Measurements from ENCODE around the gene IL36RN. TPM values are rescaled to one million over a fixed set of nuclear protein-coding genes. Genes with fewer than 3 reads are reported as not detected.

IL36RN gene
- total RNA-seq, 4 donors from 2014 or later = not detected

GRCh38 chr2:113028112-113028511, 30.9 kb upstream of the IL36RN start:
- no peaks in the 10 kb centered on the region for H3K27me3 ChIP-seq
- in situ Hi-C loops (cut with MboI; ENCODE audit: low sequenced_read_pairs in 4 of 4) = no loop called here

GRCh38 chr2:113032737-113033136, 26.3 kb upstream of the IL36RN start:
- DNase-seq = no peak
- intact Hi-C loops (cut with DNase I; ENCODE audit: low total_unique reads) (no loop called here), in situ Hi-C loops (cut with MboI; ENCODE audit: low sequenced_read_pairs in 4 of 4) (no loop called here)
- Histone ChIP-seq H3K4me1 (no peaks in the 10 kb centered on the region), H3K27me3 (no peaks in the 10 kb centered on the region), H3K4me3 (no peak overlapping the region), H3K9me3 (no peaks in the 10 kb centered on the region), H3K27ac (no peak overlapping the region), H3K36me3 (no peaks in the 10 kb centered on the region)
- TF ChIP-seq CTCF (IDR thresholded peaks at IDR 0.05 in 4 of 5, conservative IDR thresholded peaks at IDR 0.05 in 1 of 5) = no peak
- TF ChIP-seq POLR2A (IDR thresholded peaks at IDR 0.05) = no peak
- no peak for ATAC-seq

More at GRCh38 chr2:113028112-113028511, 30.9 kb upstream of the IL36RN start:
- H3K4me1 ChIP-seq = no peaks in the 10 kb centered on the region
- no peak for DNase-seq
- intact Hi-C loops (cut with DNase I; ENCODE audit: low total_unique reads) = no loop called here
- no peak for ATAC-seq
- H3K36me3 ChIP-seq = no peaks in the 10 kb centered on the region
- H3K4me3 ChIP-seq = no peak overlapping the region
- no peaks in the 10 kb centered on the region for H3K9me3 ChIP-seq
- H3K27ac ChIP-seq = no peak overlapping the region
- no peak for TF ChIP-seq POLR2A (IDR thresholded peaks at IDR 0.05)
- TF ChIP-seq CTCF (IDR thresholded peaks at IDR 0.05 in 4 of 5, conservative IDR thresholded peaks at IDR 0.05 in 1 of 5) = no peak

GRCh38 chr2:113034016-113034415, 25.0 kb upstream of the IL36RN start:
- no peaks in the 10 kb centered on the region for H3K9me3 ChIP-seq
- no peaks in the 10 kb centered on the region for H3K4me1 ChIP-seq
- intact Hi-C loops (cut with DNase I; ENCODE audit: low total_unique reads) = no loop called here
- TF ChIP-seq CTCF (IDR thresholded peaks at IDR 0.05 in 4 of 5, conservative IDR thresholded peaks at IDR 0.05 in 1 of 5) = no peak
- no peak for TF ChIP-seq POLR2A (IDR thresholded peaks at IDR 0.05)
- in situ Hi-C loops (cut with MboI; ENCODE audit: low sequenced_read_pairs in 4 of 4) = no loop called here
- no peaks in the 10 kb centered on the region for H3K27me3 ChIP-seq
- H3K4me3 ChIP-seq = no peak overlapping the region
- H3K27ac ChIP-seq = no peak overlapping the region
- H3K36me3 ChIP-seq = no peaks in the 10 kb centered on the region
- no peak for ATAC-seq
- DNase-seq = no peak

- DNase-seq = no peak
- Histone ChIP-seq H3K4me3 (no peak overlapping the region), H3K4me1 (no peaks in the 10 kb centered on the region), H3K9me3 (no peaks in the 10 kb centered on the region), H3K27me3 (no peaks in the 10 kb centered on the region), H3K27ac (no peak overlapping the region), H3K36me3 (no peaks in the 10 kb centered on the region)
- in situ Hi-C loops (cut with MboI; ENCODE audit: low sequenced_read_pairs in 4 of 4) = no loop called here
- intact Hi-C loops (cut with DNase I; ENCODE audit: low total_unique reads) = no loop called here
- TF ChIP-seq POLR2A (IDR thresholded peaks at IDR 0.05) (no peak), CTCF (IDR thresholded peaks at IDR 0.05 in 4 of 5, conservative IDR thresholded peaks at IDR 0.05 in 1 of 5) (no peak)
- no peak for ATAC-seq
These were observed 22.2 kb upstream of the IL36RN start for GRCh38 chr2:113036763-113037162.

- Histone ChIP-seq H3K4me1 (no peaks in the 10 kb centered on the region), H3K27me3 (no peaks in the 10 kb centered on the region), H3K4me3 (no peak overlapping the region), H3K9me3 (no peaks in the 10 kb centered on the region), H3K27ac (no peak overlapping the region), H3K36me3 (no peaks in the 10 kb centered on the region)
- DNase-seq (no peak), ATAC-seq (no peak)
- in situ Hi-C loops (cut with MboI; ENCODE audit: low sequenced_read_pairs in 4 of 4) (no loop called here), intact Hi-C loops (cut with DNase I; ENCODE audit: low total_unique reads) (no loop called here)
- TF ChIP-seq CTCF (IDR thresholded peaks at IDR 0.05 in 4 of 5, conservative IDR thresholded peaks at IDR 0.05 in 1 of 5) = no peak
- TF ChIP-seq POLR2A (IDR thresholded peaks at IDR 0.05) = no peak
These were observed 20.7 kb upstream of the IL36RN start for GRCh38 chr2:113038291-113038690.

Data from gastrocnemius medialis (tissue), 4 donors.